DND-41 (cell line): ENCODE results near the gene ASPG.

Source experiments
- ATAC-seq: fragments of 200-7000 bp; cut with Tn5 transposase; 3 replicates; pipeline ENCODE4 v1.9.1; 2021; ENCODE audit warnings: low read depth; ENCODE audit not compliant: insufficient read depth
- DNase-seq: peaks from one replicate; pipeline ENCODE4 v3.0.0-alpha.2; 2020
- H2AFZ ChIP-seq: 2 replicates; pipeline ENCODE4 v1.6.0; 2012; ENCODE audit warnings: low read depth, low read length
- H3K27ac ChIP-seq: 2 replicates; pipeline ENCODE4 v1.5.1; 2012; ENCODE audit warnings: low read length, inconsistent platforms
- H3K27me3 ChIP-seq: fragments of 200-600 bp; sonication (generic); 2 replicates; pipeline ENCODE4 v1.6.0; 2012; ENCODE audit warnings: low read length, mild to moderate bottlenecking, inconsistent platforms; ENCODE audit not compliant: insufficient read depth, poor library complexity
- H3K36me3 ChIP-seq: 2 replicates; pipeline ENCODE4 v1.5.1; 2012; ENCODE audit warnings: low read length, inconsistent platforms; ENCODE audit not compliant: insufficient read depth
- H3K4me1 ChIP-seq: 2 replicates; pipeline ENCODE4 v1.5.1; 2012; ENCODE audit warnings: mild to moderate bottlenecking, low read length; ENCODE audit not compliant: insufficient read depth
- H3K4me2 ChIP-seq: 2 replicates; pipeline ENCODE4 v1.6.0; 2012; ENCODE audit warnings: mild to moderate bottlenecking, moderate library complexity, low read length, inconsistent platforms; ENCODE audit not compliant: insufficient read depth
- H3K4me3 ChIP-seq, 2 experiments: fragments of 200-600 bp in 1 of 2; shearing (Covaris generic) in 1 of 2; 2 replicates each; pipeline ENCODE4 v1.5.1; 2012 to 2016; ENCODE audit warnings: inconsistent platforms in 2 of 2, low read length in 2 of 2, mild to moderate bottlenecking in 2 of 2, low read depth in 1 of 2, moderate library complexity in 1 of 2
- H3K79me2 ChIP-seq: 2 replicates; pipeline ENCODE4 v1.6.0; 2012; ENCODE audit warnings: low read length, inconsistent platforms; ENCODE audit not compliant: insufficient read depth
- H3K9ac ChIP-seq: 2 replicates; pipeline ENCODE4 v1.6.0; 2012; ENCODE audit warnings: low read depth, mild to moderate bottlenecking, inconsistent platforms, low read length, moderate library complexity
- H3K9me3 ChIP-seq: 2 replicates; pipeline ENCODE4 v1.5.1; 2012; ENCODE audit warnings: low read length, moderate library complexity, mild to moderate bottlenecking, inconsistent platforms; ENCODE audit not compliant: insufficient read depth, severe bottlenecking
- H4K20me1 ChIP-seq: 2 replicates; pipeline ENCODE4 v1.6.0; 2012; ENCODE audit warnings: low read length; ENCODE audit not compliant: insufficient read depth
- EZH2 ChIP-seq: IDR thresholded peaks from 3 replicates; pipeline ENCODE4 v1.6.1; 2012; ENCODE audit warnings: borderline replicate concordance, low read depth, mild to moderate bottlenecking, moderate library complexity, low read length, inconsistent platforms; ENCODE audit not compliant: severe bottlenecking
- TF ChIP-seq, protein P1 (sequence below): IDR thresholded peaks from 2 replicates; pipeline ENCODE4 v1.5.1; 2012; ENCODE audit warnings: borderline replicate concordance, low read length, moderate library complexity, mild to moderate bottlenecking; ENCODE audit not compliant: poor library complexity, severe bottlenecking; ENCODE audit errors: extremely low read depth

ASPG gene

DNA sequence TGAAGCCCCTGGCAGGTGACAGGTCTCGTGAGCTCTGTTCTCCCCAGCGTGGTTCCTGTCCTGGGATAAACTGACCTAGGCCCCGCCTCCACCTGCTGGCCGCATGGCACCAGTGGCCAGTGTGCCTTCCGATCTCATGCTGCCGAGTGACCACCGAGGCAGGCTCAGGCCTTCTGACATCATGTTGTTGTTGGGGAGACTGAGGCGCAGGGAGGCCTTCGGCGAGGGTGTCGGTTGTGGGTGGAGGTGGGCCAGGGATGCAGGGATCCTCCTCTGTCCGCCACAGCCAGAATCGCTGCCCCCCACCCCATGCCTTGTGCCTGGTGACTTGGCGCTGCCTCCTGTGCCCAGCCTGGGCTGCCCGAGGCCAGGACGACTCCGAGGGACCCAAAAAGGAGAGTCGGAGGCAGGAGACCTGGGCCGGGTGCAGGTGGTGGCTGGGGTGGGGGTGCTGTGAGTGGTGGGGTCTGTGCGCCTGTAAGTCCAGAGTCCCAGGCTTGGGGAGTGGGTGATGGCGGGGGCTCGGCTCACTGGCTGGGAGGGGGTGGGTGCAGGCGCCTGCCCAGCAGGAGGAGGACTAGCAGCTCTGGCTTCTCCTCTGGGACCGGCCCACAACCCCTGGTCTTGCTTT, 24.3 kb downstream of the ASPG start:
- no peaks in the 10 kb centered on the region for H3K27me3 ChIP-seq
- H3K9ac ChIP-seq = no peak overlapping the region
- no peak overlapping the region for H3K27ac ChIP-seq
- H2AFZ ChIP-seq = no peak overlapping the region
- no peak overlapping the region for H3K4me3 ChIP-seq
- TF ChIP-seq, protein P1, sequence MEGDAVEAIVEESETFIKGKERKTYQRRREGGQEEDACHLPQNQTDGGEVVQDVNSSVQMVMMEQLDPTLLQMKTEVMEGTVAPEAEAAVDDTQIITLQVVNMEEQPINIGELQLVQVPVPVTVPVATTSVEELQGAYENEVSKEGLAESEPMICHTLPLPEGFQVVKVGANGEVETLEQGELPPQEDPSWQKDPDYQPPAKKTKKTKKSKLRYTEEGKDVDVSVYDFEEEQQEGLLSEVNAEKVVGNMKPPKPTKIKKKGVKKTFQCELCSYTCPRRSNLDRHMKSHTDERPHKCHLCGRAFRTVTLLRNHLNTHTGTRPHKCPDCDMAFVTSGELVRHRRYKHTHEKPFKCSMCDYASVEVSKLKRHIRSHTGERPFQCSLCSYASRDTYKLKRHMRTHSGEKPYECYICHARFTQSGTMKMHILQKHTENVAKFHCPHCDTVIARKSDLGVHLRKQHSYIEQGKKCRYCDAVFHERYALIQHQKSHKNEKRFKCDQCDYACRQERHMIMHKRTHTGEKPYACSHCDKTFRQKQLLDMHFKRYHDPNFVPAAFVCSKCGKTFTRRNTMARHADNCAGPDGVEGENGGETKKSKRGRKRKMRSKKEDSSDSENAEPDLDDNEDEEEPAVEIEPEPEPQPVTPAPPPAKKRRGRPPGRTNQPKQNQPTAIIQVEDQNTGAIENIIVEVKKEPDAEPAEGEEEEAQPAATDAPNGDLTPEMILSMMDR = no peak
- no peak for TF ChIP-seq EZH2
- H3K79me2 ChIP-seq = no peaks in the 10 kb centered on the region
- H4K20me1 ChIP-seq = peaks cover 3% of the 10 kb centered on the region
- no peak overlapping the region for H3K4me2 ChIP-seq
- ATAC-seq (no peak), DNase-seq (no peak)
- H3K4me1 ChIP-seq = no peaks in the 10 kb centered on the region
- H3K9me3 ChIP-seq = no peaks in the 10 kb centered on the region
- H3K36me3 ChIP-seq = no peaks in the 10 kb centered on the region

DNA sequence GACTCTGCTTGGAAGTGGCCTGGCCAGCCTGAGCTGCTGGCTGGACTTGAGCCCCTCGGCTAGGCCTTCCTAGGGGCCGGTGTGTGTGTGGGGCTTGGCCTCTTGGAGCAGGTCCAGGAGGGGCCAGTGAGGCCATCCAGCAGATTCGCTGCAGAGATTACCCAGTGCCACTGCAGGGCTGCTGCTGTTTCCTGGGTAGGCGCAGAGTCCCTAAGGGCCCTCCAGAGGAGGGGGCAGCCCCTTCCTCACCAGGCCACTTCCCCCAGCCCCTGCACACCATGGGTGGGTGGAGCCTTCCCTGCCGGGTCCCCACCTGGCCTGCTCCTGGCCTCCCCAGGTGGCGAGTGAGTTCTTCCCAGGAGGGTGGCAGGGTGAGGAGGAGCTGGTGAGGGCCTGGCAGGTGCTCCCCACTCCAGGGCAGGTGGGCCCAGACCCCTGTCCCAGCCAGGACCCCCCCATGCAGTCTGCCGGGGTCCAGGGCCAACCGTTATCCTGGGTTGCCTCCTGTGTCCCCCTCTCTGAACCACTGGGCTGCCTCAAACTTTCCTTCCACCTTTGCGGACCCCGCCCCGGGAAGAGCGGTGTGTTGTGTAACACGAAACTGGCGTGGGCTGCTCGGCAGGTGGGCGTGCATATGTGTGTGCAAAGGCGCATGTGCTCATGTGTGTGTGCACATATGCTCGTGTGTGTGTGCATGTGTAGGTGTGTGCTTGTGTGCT, 25.1 kb downstream of the ASPG start:
- no peak overlapping the region for H3K27ac ChIP-seq
- no peak overlapping the region for H3K4me2 ChIP-seq
- H3K36me3 ChIP-seq = no peaks in the 10 kb centered on the region
- H3K79me2 ChIP-seq = no peaks in the 10 kb centered on the region
- DNase-seq (no peak), ATAC-seq (no peak)
- H3K27me3 ChIP-seq = no peaks in the 10 kb centered on the region
- no peak for TF ChIP-seq EZH2
- TF ChIP-seq, protein P1 = no peak
- peaks cover 3% of the 10 kb centered on the region for H4K20me1 ChIP-seq
- no peak overlapping the region for H3K9ac ChIP-seq
- no peaks in the 10 kb centered on the region for H3K4me1 ChIP-seq
- no peak overlapping the region for H3K4me3 ChIP-seq
- H3K9me3 ChIP-seq = no peaks in the 10 kb centered on the region
- H2AFZ ChIP-seq = no peak overlapping the region

DNA sequence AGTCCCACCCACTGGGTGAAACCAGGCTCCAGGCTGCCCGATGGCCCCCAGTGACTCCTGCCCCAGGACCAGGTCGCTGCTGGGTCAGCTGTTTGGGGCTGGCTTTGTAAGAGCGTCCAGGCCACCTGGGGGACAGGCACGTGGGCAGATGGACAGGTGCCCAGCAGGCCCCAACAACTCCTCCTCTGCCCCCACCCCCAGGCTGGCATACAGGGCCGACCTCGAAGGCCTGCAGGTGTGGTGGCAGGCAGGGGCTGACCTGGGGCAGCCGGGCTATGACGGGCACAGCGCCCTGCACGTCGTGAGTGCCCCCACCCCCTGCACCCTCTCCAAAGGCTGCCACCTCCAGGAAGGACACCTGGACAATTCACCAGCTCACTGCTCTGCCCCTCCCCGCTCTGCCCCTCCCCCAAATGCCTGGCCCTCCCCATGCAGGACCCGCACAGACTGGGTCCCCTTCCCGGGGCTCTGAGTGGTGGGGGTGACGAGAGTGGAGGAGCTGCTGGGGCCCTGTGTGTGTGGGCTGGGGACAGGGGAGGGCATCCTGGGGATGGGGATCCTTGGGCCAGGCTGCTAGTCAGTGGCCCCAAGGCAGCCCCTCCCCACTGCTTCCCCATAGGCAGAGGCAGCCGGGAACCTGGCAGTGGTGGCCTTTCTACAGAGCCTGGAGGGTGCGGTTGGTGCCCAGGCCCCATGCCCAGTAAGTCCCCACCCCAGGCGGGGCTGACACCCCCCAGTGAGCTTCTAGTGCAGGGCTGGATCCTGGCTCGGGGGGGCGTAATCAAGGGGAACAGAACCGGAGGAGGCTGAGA, 26.0 kb downstream of the ASPG start:
- H3K4me3 ChIP-seq = no peak overlapping the region
- H3K36me3 ChIP-seq = no peaks in the 10 kb centered on the region
- TF ChIP-seq EZH2 = no peak
- TF ChIP-seq, protein P1 = no peak
- no peaks in the 10 kb centered on the region for H3K9me3 ChIP-seq
- ATAC-seq = no peak
- no peaks in the 10 kb centered on the region for H3K27me3 ChIP-seq
- peaks cover 3% of the 10 kb centered on the region for H4K20me1 ChIP-seq
- no peak overlapping the region for H2AFZ ChIP-seq
- no peak overlapping the region for H3K9ac ChIP-seq
- no peaks in the 10 kb centered on the region for H3K4me1 ChIP-seq
- no peak for DNase-seq
- no peak overlapping the region for H3K4me2 ChIP-seq
- H3K27ac ChIP-seq = no peak overlapping the region
- H3K79me2 ChIP-seq = no peaks in the 10 kb centered on the region
